ENCODE data around the gene SMCO3. TPM values are rescaled to one million over a fixed set of nuclear protein-coding genes. Genes with fewer than 3 reads are reported as not detected.

Gene SMCO3
- total RNA-seq, 1 donor from 2014 or later, result not detected

- ATAC-seq (ENCODE audit: poor library complexity) (no peak), DNase-seq (no peak)
- intact Hi-C loops (cut with DNase I), result no loop called here
Measured at GRCh38 chr12:14784471-14784870, 29.5 kb downstream of the SMCO3 start.

GRCh38 chr12:14782756-14783155, 31.2 kb downstream of the SMCO3 start:
- DNase-seq (no peak), ATAC-seq (ENCODE audit: poor library complexity) (no peak)
- intact Hi-C loops (cut with DNase I), result no loop called here

GRCh38 chr12:14781563-14781962, 32.4 kb downstream of the SMCO3 start:
- no peak for ATAC-seq (ENCODE audit: poor library complexity)
- no peak for DNase-seq
- intact Hi-C loops (cut with DNase I), result no loop called here

GRCh38 chr12:14780859-14781258, 33.1 kb downstream of the SMCO3 start:
- ATAC-seq (ENCODE audit: poor library complexity), result no peak
- intact Hi-C loops (cut with DNase I), result no loop called here
- no peak for DNase-seq

- intact Hi-C loops (cut with DNase I), result loop anchor here (10.0 kb wide), 1 partner anchor 55 kb away; no protein-coding TSS in a partner anchor
- DNase-seq (no peak), ATAC-seq (ENCODE audit: poor library complexity) (no peak)
Measured at GRCh38 chr12:14779834-14780233, 34.1 kb downstream of the SMCO3 start.

- intact Hi-C loops (cut with DNase I), result loop anchor here (10.0 kb wide), 1 partner anchor 58 kb away; no protein-coding TSS in a partner anchor
- DNase-seq (no peak), ATAC-seq (ENCODE audit: poor library complexity) (no peak)
Measured at GRCh38 chr12:14777271-14777670, 36.7 kb downstream of the SMCO3 start.

GRCh38 chr12:14776236-14776961, 37.6 kb downstream of the SMCO3 start:
- no peak for DNase-seq
- ATAC-seq (ENCODE audit: poor library complexity), result no peak
- intact Hi-C loops (cut with DNase I), result loop anchor here (10.0 kb wide), 1 partner anchor 58 kb away; no protein-coding TSS in a partner anchor

GRCh38 chr12:14775636-14775980, 38.4 kb downstream of the SMCO3 start:
- intact Hi-C loops (cut with DNase I), result loop anchor here (10.0 kb wide), 1 partner anchor 59 kb away; no protein-coding TSS in a partner anchor
- ATAC-seq (ENCODE audit: poor library complexity) (no peak), DNase-seq (no peak)

- intact Hi-C loops (cut with DNase I), result loop anchor here (10.0 kb wide), 1 partner anchor 60 kb away; no protein-coding TSS in a partner anchor
- DNase-seq, result peak; percentile 53
Measured at GRCh38 chr12:14774906-14775635, 38.9 kb downstream of the SMCO3 start.

GRCh38 chr12:14774074-14774905, 39.7 kb downstream of the SMCO3 start:
- intact Hi-C loops (cut with DNase I), result loop anchor here (10.0 kb wide), 1 partner anchor 61 kb away; no protein-coding TSS in a partner anchor
- peak; percentile 97 for DNase-seq

More at GRCh38 chr12:14774906-14775635, 38.9 kb downstream of the SMCO3 start:
- ATAC-seq (ENCODE audit: poor library complexity), result peak; percentile 31

GRCh38 chr12:14773685-14774073, 40.3 kb downstream of the SMCO3 start:
- ATAC-seq (ENCODE audit: poor library complexity) (no peak), DNase-seq (no peak)
- intact Hi-C loops (cut with DNase I), result loop anchor here (10.0 kb wide), 1 partner anchor 61 kb away; no protein-coding TSS in a partner anchor

More at GRCh38 chr12:14774074-14774905, 39.7 kb downstream of the SMCO3 start:
- ATAC-seq (ENCODE audit: poor library complexity), result peak; percentile 79

- ATAC-seq (ENCODE audit: poor library complexity) (no peak), DNase-seq (no peak)
- intact Hi-C loops (cut with DNase I), result loop anchor here (10.0 kb wide), 1 partner anchor 62 kb away; no protein-coding TSS in a partner anchor
Measured at GRCh38 chr12:14772946-14773345, 41.0 kb downstream of the SMCO3 start.

GRCh38 chr12:14771651-14772137, 42.3 kb downstream of the SMCO3 start:
- no peak for ATAC-seq (ENCODE audit: poor library complexity)
- intact Hi-C loops (cut with DNase I), result loop anchor here (10.0 kb wide), 1 partner anchor 63 kb away; no protein-coding TSS in a partner anchor
- no peak for DNase-seq

GRCh38 chr12:14770496-14771461, 43.2 kb downstream of the SMCO3 start:
- peak; percentile 78 for ATAC-seq (ENCODE audit: poor library complexity)
- intact Hi-C loops (cut with DNase I), result loop anchor here (10.0 kb wide), 1 partner anchor 64 kb away; no protein-coding TSS in a partner anchor
- peak; percentile 92 for DNase-seq

GRCh38 chr12:14769969-14770495, 44.0 kb downstream of the SMCO3 start:
- peak; percentile 88 for DNase-seq
- intact Hi-C loops (cut with DNase I), result loop anchor here (10.0 kb wide), 1 partner anchor 65 kb away; no protein-coding TSS in a partner anchor
- ATAC-seq (ENCODE audit: poor library complexity), result peak; percentile 74

GRCh38 chr12:14769466-14769968, 44.5 kb downstream of the SMCO3 start:
- ATAC-seq (ENCODE audit: poor library complexity), result peak; percentile 8

More at GRCh38 chr12:14769466-14769968, 44.5 kb downstream of the SMCO3 start:
- DNase-seq, result peak; percentile 59
- intact Hi-C loops (cut with DNase I), result no loop called here
